Panc1 (cell line): ENCODE data around the gene DEUP1. TPM values are rescaled to one million over a fixed set of nuclear protein-coding genes. Genes with fewer than 3 reads are reported as not detected.
"Not testable (repeated sequence)": the region's sequence is repeated elsewhere in the genome, so short reads cannot be mapped to it uniquely, and the experiment has no call there.

ENCODE experiments used
- ATAC-seq: fragments of 200-7000 bp; cut with Tn5 transposase; 2 replicates; pipeline ENCODE4 v1.9.1; 2020; ENCODE audit warnings: mild to moderate bottlenecking, moderate library complexity
- BruUV-seq: library from RNA; stranded (reverse); fragments of 400-500 nt; replicated peaks from 2 replicates; lab custom pipeline; 2021; lab: Mats Ljungman, UMichigan
- CTCF ChIA-PET: fragments of 300-600 bp; sonication (Branson Sonifier 250); formaldehyde crosslinking; loops from one replicate; lab custom pipeline; 2022; ENCODE audit warnings: antibody characterized with exemption; lab: Charles Lee
- POLR2A ChIA-PET: fragments of 300-600 bp; sonication (Branson Sonifier 250); formaldehyde crosslinking; loops from one replicate; lab custom pipeline; 2022; ENCODE audit warnings: antibody characterized with exemption; lab: Charles Lee
- DNase-seq: peaks from one replicate; pipeline ENCODE4 v3.0.0-alpha.2; 2010; ENCODE audit warnings: low read depth, low spot score
- H3K27ac ChIP-seq: 2 replicates; pipeline ENCODE4 v1.5.1; 2011; ENCODE audit warnings: mild to moderate bottlenecking, low read length, inconsistent platforms
- H3K27me3 ChIP-seq: fragments of 200-500 bp; sonication (Bioruptor generic); 2 replicates; pipeline ENCODE4 v1.6.0; 2014; ENCODE audit warnings: low read length, inconsistent platforms; ENCODE audit not compliant: control insufficient read depth, insufficient read depth
- H3K36me3 ChIP-seq: fragments of 200-500 bp; sonication (Bioruptor generic); 2 replicates; pipeline ENCODE4 v1.5.1; 2014; ENCODE audit warnings: inconsistent platforms, mild to moderate bottlenecking, low read length, moderate library complexity; ENCODE audit not compliant: control insufficient read depth, insufficient read depth
- H3K4me1 ChIP-seq: 2 replicates; pipeline ENCODE4 v1.5.1; 2011; ENCODE audit warnings: inconsistent platforms, mild to moderate bottlenecking, low read length, moderate library complexity; ENCODE audit not compliant: control insufficient read depth, insufficient read depth
- H3K4me3 ChIP-seq, 2 experiments: 2 replicates each; pipeline ENCODE4 v1.5.1; 2011 to 2012; ENCODE audit warnings: low read depth in 2 of 2, low read length in 2 of 2, mild to moderate bottlenecking in 2 of 2, inconsistent platforms in 1 of 2, moderate library complexity in 1 of 2
- H3K9me3 ChIP-seq: fragments of 200-500 bp; sonication (Bioruptor generic); 2 replicates; pipeline ENCODE4 v1.5.1; 2014; ENCODE audit warnings: low read depth, mild to moderate bottlenecking, inconsistent platforms, low read length, moderate library complexity; ENCODE audit not compliant: control insufficient read depth, insufficient read depth
- CTCF ChIP-seq: fragments of 450-650 bp; IDR thresholded peaks from 2 replicates; pipeline ENCODE4 v1.5.1; 2017; ENCODE audit warnings: mild to moderate bottlenecking
- POLR2AphosphoS5 ChIP-seq: IDR thresholded peaks from 2 replicates; pipeline ENCODE4 v1.6.1; 2012; ENCODE audit warnings: mild to moderate bottlenecking, low read depth, low read length, moderate library complexity
- REST ChIP-seq, 2 experiments: IDR thresholded peaks; 2 replicates each; pipeline ENCODE4 v1.6.1; 2011 to 2012; ENCODE audit warnings: low read depth in 2 of 2, control low read depth in 1 of 2, low read length in 1 of 2, mild to moderate bottlenecking in 1 of 2, moderate library complexity in 1 of 2; ENCODE audit not compliant: insufficient read depth in 1 of 2
- SIN3A ChIP-seq: IDR thresholded peaks from 2 replicates; pipeline ENCODE4 v1.6.1; 2012; ENCODE audit warnings: low read depth, mild to moderate bottlenecking, low read length, moderate library complexity, borderline replicate concordance; ENCODE audit not compliant: insufficient read depth
- TCF7L2 ChIP-seq: IDR thresholded peaks from 2 replicates; pipeline ENCODE4 v1.6.1; 2011; ENCODE audit warnings: mild to moderate bottlenecking, low read depth, low read length, inconsistent platforms
- in situ Hi-C: cut with HindIII; loops from 2 replicates; pipeline ENCODE4 v1.10.0; 2016; ENCODE audit warnings: low sequenced_read_pairs, low pct_unique_long_range_greater_than_20kb
- intact Hi-C: fragments of 100-400 bp; cut with micrococcal nuclease; formaldehyde crosslinking; loops from one replicate; pipeline ENCODE4 v1.10.0; 2022; ENCODE audit not compliant: unreplicated experiment
- total RNA-seq: library from RNA; stranded (reverse); gene quantifications from one replicate; pipeline ENCODE4 v1.2.1, GENCODE V29; 2021; ENCODE audit not compliant: unreplicated experiment

DEUP1 gene
- total RNA-seq, 1 experiment from 2014 or later: not detected

- H3K4me1 ChIP-seq, intact Hi-C loops, H3K4me3 ChIP-seq, H3K27me3 ChIP-seq, POLR2A ChIA-PET, BruUV-seq, CTCF ChIA-PET, DNase-seq, H3K27ac ChIP-seq, in situ Hi-C loops, H3K36me3 ChIP-seq, H3K9me3 ChIP-seq, ATAC-seq: not testable (repeated sequence)
These were observed 112.7 kb downstream of the DEUP1 start for GRCh38 chr11:93443232-93443631.

GRCh38 chr11:93444617-93445073, 114.1 kb downstream of the DEUP1 start:
- H3K27me3 ChIP-seq: peaks cover 10% of the 10 kb centered on the region; the same call in 1 of the 2 replicates
- H3K27ac ChIP-seq: no peak overlapping the region
- H3K36me3 ChIP-seq: no peaks in the 10 kb centered on the region
- CTCF ChIA-PET: no interaction called here
- BruUV-seq: no TSS peak
- H3K4me3 ChIP-seq: no peak overlapping the region
- no peak for ATAC-seq
- intact Hi-C loops: no loop called here
- no peaks in the 10 kb centered on the region for H3K4me1 ChIP-seq
- in situ Hi-C loops: no loop called here
- H3K9me3 ChIP-seq: no peaks in the 10 kb centered on the region
- no peak for TF ChIP-seq CTCF
- no peak for TF ChIP-seq REST (IDR thresholded peaks at IDR 0.05; ENCODE audit: insufficient read depth in 1 of 2, low read depth in 2 of 2, low read length in 1 of 2)
- TF ChIP-seq TCF7L2: no peak
- no peak for TF ChIP-seq POLR2AphosphoS5
- TF ChIP-seq SIN3A: no peak
- POLR2A ChIA-PET: no interaction called here
- no peak for DNase-seq

GRCh38 chr11:93458286-93458685, 127.7 kb downstream of the DEUP1 start:
- no peak for DNase-seq
- ATAC-seq: no peak
- TF ChIP-seq SIN3A (no peak), POLR2AphosphoS5 (no peak), REST (IDR thresholded peaks at IDR 0.05; ENCODE audit: insufficient read depth in 1 of 2, low read depth in 2 of 2, low read length in 1 of 2) (no peak), TCF7L2 (no peak), CTCF (no peak)
- Histone ChIP-seq H3K9me3 (no peaks in the 10 kb centered on the region), H3K4me3 (no peak overlapping the region), H3K36me3 (no peaks in the 10 kb centered on the region), H3K27ac (no peak overlapping the region), H3K4me1 (no peaks in the 10 kb centered on the region), H3K27me3 (no peaks in the 10 kb centered on the region)
- no TSS peak for BruUV-seq
- in situ Hi-C loops: no loop called here
- ChIA-PET CTCF (interaction anchor here (0.6 kb wide), 1 partner anchor 403 kb away, joined by 4 read pairs; no protein-coding TSS in a partner anchor), POLR2A (no interaction called here)
- intact Hi-C loops: no loop called here
